Panc1 (cell line): Measurements from ENCODE around the gene RAD23A. TPM values are rescaled to one million over a fixed set of nuclear protein-coding genes. Genes with fewer than 3 reads are reported as not detected.

ENCODE experiments used
- ATAC-seq: fragments of 200-7000 bp; cut with Tn5 transposase; 2 replicates; pipeline ENCODE4 v1.9.1; 2020; ENCODE audit warnings: mild to moderate bottlenecking, moderate library complexity
- BruUV-seq: library from RNA; stranded (reverse); fragments of 400-500 nt; replicated peaks from 2 replicates; lab custom pipeline; 2021; lab: Mats Ljungman, UMichigan
- CTCF ChIA-PET: fragments of 300-600 bp; sonication (Branson Sonifier 250); formaldehyde crosslinking; loops from one replicate; lab custom pipeline; 2022; ENCODE audit warnings: antibody characterized with exemption; lab: Charles Lee
- POLR2A ChIA-PET: fragments of 300-600 bp; sonication (Branson Sonifier 250); formaldehyde crosslinking; loops from one replicate; lab custom pipeline; 2022; ENCODE audit warnings: antibody characterized with exemption; lab: Charles Lee
- DNase-seq: peaks from one replicate; pipeline ENCODE4 v3.0.0-alpha.2; 2010; ENCODE audit warnings: low read depth, low spot score
- H3K27ac ChIP-seq: 2 replicates; pipeline ENCODE4 v1.5.1; 2011; ENCODE audit warnings: mild to moderate bottlenecking, low read length, inconsistent platforms
- H3K27me3 ChIP-seq: fragments of 200-500 bp; sonication (Bioruptor generic); 2 replicates; pipeline ENCODE4 v1.6.0; 2014; ENCODE audit warnings: low read length, inconsistent platforms; ENCODE audit not compliant: control insufficient read depth, insufficient read depth
- H3K36me3 ChIP-seq: fragments of 200-500 bp; sonication (Bioruptor generic); 2 replicates; pipeline ENCODE4 v1.5.1; 2014; ENCODE audit warnings: inconsistent platforms, mild to moderate bottlenecking, low read length, moderate library complexity; ENCODE audit not compliant: control insufficient read depth, insufficient read depth
- H3K4me1 ChIP-seq: 2 replicates; pipeline ENCODE4 v1.5.1; 2011; ENCODE audit warnings: inconsistent platforms, mild to moderate bottlenecking, low read length, moderate library complexity; ENCODE audit not compliant: control insufficient read depth, insufficient read depth
- H3K4me3 ChIP-seq, 2 experiments: 2 replicates each; pipeline ENCODE4 v1.5.1; 2011 to 2012; ENCODE audit warnings: low read depth in 2 of 2, low read length in 2 of 2, mild to moderate bottlenecking in 2 of 2, inconsistent platforms in 1 of 2, moderate library complexity in 1 of 2
- H3K9me3 ChIP-seq: fragments of 200-500 bp; sonication (Bioruptor generic); 2 replicates; pipeline ENCODE4 v1.5.1; 2014; ENCODE audit warnings: low read depth, mild to moderate bottlenecking, inconsistent platforms, low read length, moderate library complexity; ENCODE audit not compliant: control insufficient read depth, insufficient read depth
- POLR2AphosphoS5 ChIP-seq: IDR thresholded peaks from 2 replicates; pipeline ENCODE4 v1.6.1; 2012; ENCODE audit warnings: mild to moderate bottlenecking, low read depth, low read length, moderate library complexity
- SIN3A ChIP-seq: IDR thresholded peaks from 2 replicates; pipeline ENCODE4 v1.6.1; 2012; ENCODE audit warnings: low read depth, mild to moderate bottlenecking, low read length, moderate library complexity, borderline replicate concordance; ENCODE audit not compliant: insufficient read depth
- in situ Hi-C: cut with HindIII; loops from 2 replicates; pipeline ENCODE4 v1.10.0; 2016; ENCODE audit warnings: low sequenced_read_pairs, low pct_unique_long_range_greater_than_20kb
- intact Hi-C: fragments of 100-400 bp; cut with micrococcal nuclease; formaldehyde crosslinking; loops from one replicate; pipeline ENCODE4 v1.10.0; 2022; ENCODE audit not compliant: unreplicated experiment
- microRNA-seq: library from miRNA; unstranded; fragments of <30 nt; microRNA quantifications from one replicate; pipeline ENCODE4 v1.1.0, GENCODE V29; 2020; ENCODE audit not compliant: unreplicated experiment
- total RNA-seq: library from RNA; stranded (reverse); gene quantifications from one replicate; pipeline ENCODE4 v1.2.1, GENCODE V29; 2021; ENCODE audit not compliant: unreplicated experiment

The RAD23A gene
- total RNA-seq, 1 experiment from 2014 or later = 111 TPM

DNA sequence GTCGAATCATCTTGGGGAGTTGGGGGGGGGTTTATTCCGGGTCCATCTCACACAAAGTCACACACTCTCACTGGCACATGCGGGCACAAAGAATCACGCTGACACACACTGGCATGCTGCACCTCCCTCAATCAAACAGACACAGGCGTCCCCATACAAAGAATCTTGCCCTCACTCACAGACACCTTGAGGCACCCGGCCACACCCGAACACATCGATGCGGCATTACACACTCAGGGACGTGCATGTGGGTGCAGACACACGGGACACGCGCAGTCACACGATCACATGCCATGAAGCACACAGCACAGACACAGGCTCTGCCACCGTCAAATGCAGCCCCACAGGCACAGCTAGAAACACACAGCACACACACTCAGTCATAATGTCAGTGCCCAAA is 57.4 kb downstream of the RAD23A start:
- no peaks in the 10 kb centered on the region for H3K36me3 ChIP-seq
- no TSS peak for BruUV-seq
- H3K4me1 ChIP-seq = peaks cover 41% of the 10 kb centered on the region
- TF ChIP-seq POLR2AphosphoS5 (no peak), SIN3A (no peak)
- intact Hi-C loops (no loop called here), in situ Hi-C loops (no loop called here)
- no peak for DNase-seq
- ATAC-seq = no peak
- no peaks in the 10 kb centered on the region for H3K9me3 ChIP-seq
- ChIA-PET POLR2A (no interaction called here), CTCF (no interaction called here)
- no peaks in the 10 kb centered on the region for H3K27me3 ChIP-seq
- no peak overlapping the region for H3K27ac ChIP-seq
- H3K4me3 ChIP-seq = no peak overlapping the region

Small RNA genes within 50 kb of the gene (microRNA-seq; reads per million reads assigned to microRNA genes)
- gene MIR5695 = not detected
- gene MIR6515 = 2.5 reads per million

Other genes with a start within 250 kb of the RAD23A start
- 12.4 TPM for gene FBXW9, start 249.2 kb upstream of the RAD23A start, total RNA-seq
- gene TNPO2, start 221.9 kb upstream of the RAD23A start, total RNA-seq = 83.3 TPM
- gene TRIR, start 211.2 kb upstream of the RAD23A start, total RNA-seq = 143 TPM
- gene GET3, start 208.4 kb upstream of the RAD23A start, total RNA-seq = 69.9 TPM
- gene BEST2, start 194.1 kb upstream of the RAD23A start, total RNA-seq = not detected
- gene HOOK2, start 170.3 kb upstream of the RAD23A start, total RNA-seq = 14.3 TPM
- gene JUNB, start 154.4 kb upstream of the RAD23A start, total RNA-seq = 49.7 TPM
- gene PRDX2, start 144.1 kb upstream of the RAD23A start, total RNA-seq = 61.0 TPM
- gene THSD8, start 143.8 kb upstream of the RAD23A start, total RNA-seq = 24.8 TPM
- 44.9 TPM for gene RNASEH2A, start 139.3 kb upstream of the RAD23A start, total RNA-seq
- gene RTBDN, start 111.3 kb upstream of the RAD23A start, total RNA-seq = 2.4 TPM
- gene MAST1, start 107.3 kb upstream of the RAD23A start, total RNA-seq = 3.1 TPM
- 78.9 TPM for gene DNASE2, start 64.4 kb upstream of the RAD23A start, total RNA-seq
- gene KLF1, start 58.7 kb upstream of the RAD23A start, total RNA-seq = 0.10 TPM
- gene GCDH, start 54.7 kb upstream of the RAD23A start, total RNA-seq = 15.6 TPM
- 1.6 TPM for gene SYCE2, start 26.6 kb upstream of the RAD23A start, total RNA-seq
- 80.3 TPM for gene FARSA, start 12.2 kb upstream of the RAD23A start, total RNA-seq
- gene CALR, start 7.3 kb upstream of the RAD23A start, total RNA-seq = 1,060 TPM
- gene GADD45GIP1, start 11.4 kb downstream of the RAD23A start, total RNA-seq = 36.7 TPM
- 0.54 TPM for gene DAND5, start 23.7 kb downstream of the RAD23A start, total RNA-seq
- gene NFIX, start 49.6 kb downstream of the RAD23A start, total RNA-seq = 144 TPM
- gene LYL1, start 157.0 kb downstream of the RAD23A start, total RNA-seq = 0.23 TPM
- 52.0 TPM for gene TRMT1, start 170.9 kb downstream of the RAD23A start, total RNA-seq
- gene NACC1, start 172.4 kb downstream of the RAD23A start, total RNA-seq = 129 TPM
- gene STX10, start 204.5 kb downstream of the RAD23A start, total RNA-seq = 43.6 TPM
- 80.4 TPM for gene IER2, start 204.5 kb downstream of the RAD23A start, total RNA-seq